Vagina (tissue), 2 donors: ENCODE measurements around the gene PCSK5.

ENCODE experiments used
- CTCF ChIP-seq, 3 experiments: fragments of 450-650 bp in 2 of 3; fragments of 200-600 bp in 1 of 3; sonication (generic) in 1 of 3; IDR thresholded peaks; one replicate each; pipeline ENCODE4 v1.5.1; 2017 to 2019; ENCODE audit warnings: antibody characterized with exemption in 3 of 3, mild to moderate bottlenecking in 2 of 3, moderate library complexity in 2 of 3
- POLR2A ChIP-seq, 2 donors: fragments of 450-650 bp; IDR thresholded peaks; one replicate each; pipeline ENCODE4 v1.6.1; 2017; ENCODE audit warnings: antibody characterized with exemption in 2 of 2, mild to moderate bottlenecking in 2 of 2, moderate library complexity in 2 of 2
- POLR2AphosphoS5 ChIP-seq, 2 donors: sonication (generic); formaldehyde crosslinking; IDR thresholded peaks; one replicate each; pipeline ENCODE4 v1.9.0; 2017; ENCODE audit warnings: antibody characterized with exemption in 2 of 2, mild to moderate bottlenecking in 2 of 2, low read depth in 1 of 2; ENCODE audit not compliant: insufficient read depth in 1 of 2

GRCh38 chr9:76323490-76323889, 433.0 kb downstream of the PCSK5 start:
- no peak for TF ChIP-seq CTCF (IDR thresholded peaks at IDR 0.05)
- no peak for TF ChIP-seq POLR2AphosphoS5 (IDR thresholded peaks at IDR 0.05; ENCODE audit: insufficient read depth in 1 of 2, low read depth in 1 of 2)
- no peak for TF ChIP-seq POLR2A (IDR thresholded peaks at IDR 0.05)
